SK-N-SH treated with all-trans-retinoic acid at 6 μM for 48 hours (cell line): Measurements from ENCODE around the gene TMEM74B.

Experiments
- ARNTL ChIP-seq: fragments of 450-650 bp; formaldehyde crosslinking; IDR thresholded peaks from 2 replicates; pipeline ENCODE4 v1.5.0; 2020; ENCODE audit warnings: low read depth, mild to moderate bottlenecking, moderate library complexity, borderline replicate concordance
- PPARA ChIP-seq: fragments of 250-450 bp; sonication (Bioruptor Pico); IDR thresholded peaks from 2 replicates; pipeline ENCODE4 v1.5.0; 2020; ENCODE audit warnings: mild to moderate bottlenecking, borderline replicate concordance
- ZFP30 ChIP-seq: fragments of 450-650 bp; formaldehyde crosslinking; IDR thresholded peaks from 2 replicates; pipeline ENCODE4 v1.5.0; 2022; ENCODE audit warnings: mild to moderate bottlenecking, moderate library complexity
- ZNF565 ChIP-seq: fragments of 450-650 bp; formaldehyde crosslinking; conservative IDR thresholded peaks from 2 replicates; pipeline ENCODE4 v1.5.0; 2020; ENCODE audit warnings: low read depth, mild to moderate bottlenecking, moderate library complexity
- ZNF70 ChIP-seq: fragments of 450-650 bp; formaldehyde crosslinking; IDR thresholded peaks from 2 replicates; pipeline ENCODE4 v1.5.0; 2020; ENCODE audit warnings: mild to moderate bottlenecking, moderate library complexity
- TF ChIP-seq, protein P1 (sequence below): fragments of 250-450 bp; sonication (Bioruptor Pico); IDR thresholded peaks from 2 replicates; pipeline ENCODE4 v1.8.0; 2021; ENCODE audit warnings: low read depth, mild to moderate bottlenecking, moderate library complexity, borderline replicate concordance
- TF ChIP-seq, protein P2 (sequence below): fragments of 250-450 bp; sonication (Bioruptor Pico); IDR thresholded peaks from 2 replicates; pipeline ENCODE4 v1.8.0; 2020; ENCODE audit warnings: mild to moderate bottlenecking, moderate library complexity, borderline replicate concordance

DNA sequence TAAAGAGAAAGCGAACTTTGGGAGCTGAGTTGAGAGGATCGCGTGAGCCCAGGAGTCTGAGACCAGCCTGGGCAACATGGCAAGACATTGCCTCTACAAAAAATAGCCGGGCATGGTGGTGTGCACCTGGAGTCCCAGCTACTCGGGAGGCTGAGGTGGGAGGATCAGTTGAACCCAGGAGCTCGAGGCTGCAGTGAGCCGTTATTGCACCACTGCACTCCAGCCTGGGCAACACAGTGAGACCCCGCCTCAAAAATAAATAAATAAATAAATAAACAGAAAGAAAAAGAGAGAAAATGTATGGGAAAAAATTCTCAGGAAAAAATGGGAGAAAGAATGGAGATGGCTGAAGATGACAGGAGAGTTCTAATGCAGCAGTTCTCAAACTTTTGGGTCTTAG is 21.0 kb upstream of the TMEM74B start:
- TF ChIP-seq, protein P1, sequence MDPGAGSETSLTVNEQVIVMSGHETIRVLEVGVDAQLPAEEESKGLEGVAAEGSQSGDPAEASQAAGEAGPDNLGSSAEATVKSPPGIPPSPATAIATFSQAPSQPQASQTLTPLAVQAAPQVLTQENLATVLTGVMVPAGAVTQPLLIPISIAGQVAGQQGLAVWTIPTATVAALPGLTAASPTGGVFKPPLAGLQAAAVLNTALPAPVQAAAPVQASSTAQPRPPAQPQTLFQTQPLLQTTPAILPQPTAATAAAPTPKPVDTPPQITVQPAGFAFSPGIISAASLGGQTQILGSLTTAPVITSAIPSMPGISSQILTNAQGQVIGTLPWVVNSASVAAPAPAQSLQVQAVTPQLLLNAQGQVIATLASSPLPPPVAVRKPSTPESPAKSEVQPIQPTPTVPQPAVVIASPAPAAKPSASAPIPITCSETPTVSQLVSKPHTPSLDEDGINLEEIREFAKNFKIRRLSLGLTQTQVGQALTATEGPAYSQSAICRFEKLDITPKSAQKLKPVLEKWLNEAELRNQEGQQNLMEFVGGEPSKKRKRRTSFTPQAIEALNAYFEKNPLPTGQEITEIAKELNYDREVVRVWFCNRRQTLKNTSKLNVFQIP (CRISPR knock-in tag) = no peak
- no peak for TF ChIP-seq ZNF565
- TF ChIP-seq, protein P2, sequence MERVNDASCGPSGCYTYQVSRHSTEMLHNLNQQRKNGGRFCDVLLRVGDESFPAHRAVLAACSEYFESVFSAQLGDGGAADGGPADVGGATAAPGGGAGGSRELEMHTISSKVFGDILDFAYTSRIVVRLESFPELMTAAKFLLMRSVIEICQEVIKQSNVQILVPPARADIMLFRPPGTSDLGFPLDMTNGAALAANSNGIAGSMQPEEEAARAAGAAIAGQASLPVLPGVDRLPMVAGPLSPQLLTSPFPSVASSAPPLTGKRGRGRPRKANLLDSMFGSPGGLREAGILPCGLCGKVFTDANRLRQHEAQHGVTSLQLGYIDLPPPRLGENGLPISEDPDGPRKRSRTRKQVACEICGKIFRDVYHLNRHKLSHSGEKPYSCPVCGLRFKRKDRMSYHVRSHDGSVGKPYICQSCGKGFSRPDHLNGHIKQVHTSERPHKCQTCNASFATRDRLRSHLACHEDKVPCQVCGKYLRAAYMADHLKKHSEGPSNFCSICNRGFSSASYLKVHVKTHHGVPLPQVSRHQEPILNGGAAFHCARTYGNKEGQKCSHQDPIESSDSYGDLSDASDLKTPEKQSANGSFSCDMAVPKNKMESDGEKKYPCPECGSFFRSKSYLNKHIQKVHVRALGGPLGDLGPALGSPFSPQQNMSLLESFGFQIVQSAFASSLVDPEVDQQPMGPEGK (CRISPR knock-in tag) = no peak
- TF ChIP-seq ZFP30 (CRISPR knock-in tag) = no peak
- no peak for TF ChIP-seq ARNTL
- TF ChIP-seq PPARA (CRISPR knock-in tag) = no peak
- no peak for TF ChIP-seq ZNF70
